Endothelial cell of umbilical vein (primary cell): ENCODE data around the gene ECD. TPM values are rescaled to one million over a fixed set of nuclear protein-coding genes. Genes with fewer than 3 reads are reported as not detected.

ENCODE experiments used
- BruUV-seq: library from RNA; stranded (reverse); fragments of 400-500 nt; replicated peaks from 2 replicates; lab custom pipeline; 2021; lab: Mats Ljungman, UMichigan
- CTCF ChIA-PET: fragments of 300-600, 350-600 bp; sonication (Branson Sonifier 250); formaldehyde crosslinking; loops from one replicate; lab custom pipeline; 2021; ENCODE audit warnings: antibody characterized with exemption, inconsistent platforms; lab: Charles Lee
- POLR2A ChIA-PET: fragments of 300-600, 350-600 bp; sonication (Branson Sonifier 250); formaldehyde crosslinking; loops from one replicate; lab custom pipeline; 2021; ENCODE audit warnings: antibody characterized with exemption, inconsistent platforms; lab: Charles Lee
- DNase-seq: peaks from one replicate; pipeline ENCODE4 v3.0.0-alpha.2; 2011; ENCODE audit warnings: low read depth, low spot score
- FAIRE-seq: peaks from 2 replicates; lab custom pipeline; 2011; peaks lifted over from hg19 to GRCh38; lab: Jason Lieb, UNC
- H2AFZ ChIP-seq: 2 replicates; pipeline ENCODE4 v1.6.0; 2012; ENCODE audit warnings: low read depth, low read length, control low read depth, inconsistent platforms
- H3K27ac ChIP-seq: 2 replicates; pipeline ENCODE4 v1.5.1; 2011; ENCODE audit warnings: low read depth, mild to moderate bottlenecking, control low read depth, low read length, moderate library complexity; ENCODE audit not compliant: insufficient read depth
- H3K27me3 ChIP-seq, 2 experiments: 2 replicates each; pipeline versions ENCODE4 v1.6.0 to v1.6.1; 2011; ENCODE audit warnings: low read length in 2 of 2, mixed read lengths in 1 of 2; ENCODE audit not compliant: control insufficient read depth in 2 of 2, insufficient read depth in 2 of 2
- H3K36me3 ChIP-seq, 2 experiments: 2 replicates in 1 of 2; 3 replicates in 1 of 2; pipeline ENCODE4 v1.5.1; 2011; ENCODE audit warnings: low read length in 2 of 2, mild to moderate bottlenecking in 1 of 2, moderate library complexity in 1 of 2; ENCODE audit not compliant: control insufficient read depth in 2 of 2, insufficient read depth in 2 of 2; ENCODE audit errors: extremely low read depth in 1 of 2
- H3K4me1 ChIP-seq: 3 replicates; pipeline ENCODE4 v1.5.1; 2011; ENCODE audit warnings: mild to moderate bottlenecking, low read length; ENCODE audit not compliant: control insufficient read depth, insufficient read depth; ENCODE audit errors: extremely low read depth
- H3K4me2 ChIP-seq: 2 replicates; pipeline ENCODE4 v1.6.1; 2011; ENCODE audit warnings: low read length, control low read depth, mixed read lengths; ENCODE audit not compliant: insufficient read depth
- H3K4me3 ChIP-seq, 3 experiments: fragments of 200-600 bp in 1 of 3; sonication (generic), shearing (Covaris generic) in 1 of 3; replicated peaks in 1 of 3; 2 replicates each; pipeline ENCODE4 v1.5.1; 2011 to 2016; ENCODE audit warnings: control low read depth in 3 of 3, low read length in 3 of 3, mild to moderate bottlenecking in 2 of 3, inconsistent platforms in 1 of 3, low read depth in 1 of 3, moderate library complexity in 1 of 3; ENCODE audit not compliant: insufficient read depth in 1 of 3
- H3K79me2 ChIP-seq: 2 replicates; pipeline ENCODE4 v1.6.0; 2012; ENCODE audit warnings: low read length, inconsistent platforms; ENCODE audit not compliant: control insufficient read depth, insufficient read depth
- H3K9ac ChIP-seq: replicated peaks from 2 replicates; pipeline ENCODE3; 2011; ENCODE audit warnings: low read length, control low read depth; ENCODE audit not compliant: insufficient read depth; ENCODE audit errors: extremely low read depth
- H3K9me1 ChIP-seq: replicated peaks from 3 replicates; pipeline ENCODE4 v1.6.0; 2011; ENCODE audit warnings: mild to moderate bottlenecking, low read length; ENCODE audit not compliant: control insufficient read depth, insufficient read depth; ENCODE audit errors: extremely low read depth
- H3K9me3 ChIP-seq: replicated peaks from 2 replicates; pipeline ENCODE4 v1.5.1; 2012; ENCODE audit warnings: low read length, inconsistent platforms; ENCODE audit not compliant: control insufficient read depth, insufficient read depth
- H4K20me1 ChIP-seq: replicated peaks from 2 replicates; pipeline ENCODE3; 2011; ENCODE audit warnings: mild to moderate bottlenecking, low read length; ENCODE audit not compliant: control insufficient read depth, insufficient read depth; ENCODE audit errors: extremely low read depth
- EZH2 ChIP-seq: IDR thresholded peaks from 2 replicates; pipeline ENCODE4 v1.6.1; 2012; ENCODE audit warnings: borderline replicate concordance, low read depth, mild to moderate bottlenecking, moderate library complexity, low read length, inconsistent platforms; ENCODE audit not compliant: severe bottlenecking
- MAX ChIP-seq: IDR thresholded peaks from 2 replicates; pipeline ENCODE4 v1.6.1; 2011; ENCODE audit not compliant: insufficient read depth, insufficient read length
- MYC ChIP-seq: IDR thresholded peaks from one replicate; pipeline ENCODE4 v1.6.1; 2011; ENCODE audit warnings: mild to moderate bottlenecking, low read depth, low read length
- dilution Hi-C: fragments of 300-500 bp; cut with MboI; formaldehyde crosslinking; loops from one replicate; pipeline ENCODE4 v1.15.0; 2019; ENCODE audit warnings: low sequenced_read_pairs; ENCODE audit not compliant: extremely low pct_ligation_motif_present
- intact Hi-C: fragments of 100-400 bp; cut with micrococcal nuclease; formaldehyde crosslinking; loops from one replicate; pipeline ENCODE4 v1.10.0; 2022
- polyA plus RNA-seq, 4 experiments: library from polyadenylated mRNA; depleted of rRNA in 3 of 4; stranded (reverse) in 3 of 4; unstranded in 1 of 4; fragments of >200 nt; gene quantifications; 2 replicates each; pipeline versions ENCODE4 v1.2.1 to v1.2.3, GENCODE V29; 2011 to 2012; ENCODE audit warnings: missing spikeins in 1 of 4
- total RNA-seq: library from RNA; stranded (reverse); gene quantifications from 2 replicates; pipeline ENCODE4 v1.2.3, GENCODE V29; 2021

ECD gene
- total and polyA plus RNA-seq, 2 donors (not counting 3 experiments of a cell fraction or from before 2014, with no cell fraction given), result 27.2 to 32.3 TPM

DNA sequence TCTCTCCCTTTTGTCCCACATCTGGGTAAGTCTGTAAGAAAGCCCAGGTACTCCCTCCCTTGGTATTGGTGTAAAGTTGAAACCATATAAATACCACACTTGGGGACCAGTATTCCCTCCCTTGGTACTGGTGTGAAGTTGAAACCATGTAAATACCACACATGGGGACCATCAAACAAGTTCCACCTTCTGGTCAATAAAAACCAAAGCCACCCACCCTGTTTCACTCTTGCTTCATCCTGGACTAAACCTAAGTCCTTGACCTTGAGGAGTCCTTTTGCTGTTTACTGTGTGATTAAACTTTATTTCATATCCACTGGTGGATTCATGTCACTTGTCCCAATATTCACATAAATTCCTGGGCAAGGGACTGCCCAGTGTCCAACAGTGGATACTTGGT, 79.5 kb downstream of the ECD start:
- intact Hi-C loops (no loop called here), dilution Hi-C loops (no loop called here)
- no peak for TF ChIP-seq MAX
- no peak for TF ChIP-seq EZH2
- H2AFZ ChIP-seq, result no peak overlapping the region
- H3K4me3 ChIP-seq, result no peak overlapping the region
- H3K9me3 ChIP-seq, result no peaks in the 10 kb centered on the region
- no peak for FAIRE-seq
- H4K20me1 ChIP-seq, result no peaks in the 10 kb centered on the region
- H3K27me3 ChIP-seq, result no peaks in the 10 kb centered on the region
- H3K9me1 ChIP-seq, result no peaks in the 10 kb centered on the region
- peaks cover 27% of the 10 kb centered on the region for H3K79me2 ChIP-seq
- CTCF ChIA-PET, result no interaction called here
- H3K27ac ChIP-seq, result no peak overlapping the region
- no peaks in the 10 kb centered on the region for H3K36me3 ChIP-seq
- H3K4me1 ChIP-seq, result peaks cover 4% of the 10 kb centered on the region
- no peak for DNase-seq
- no peak overlapping the region for H3K9ac ChIP-seq
- H3K4me2 ChIP-seq, result no peak overlapping the region
- POLR2A ChIA-PET, result no interaction called here
- BruUV-seq, result no TSS peak

- H3K4me3 ChIP-seq, result no peak overlapping the region
- peaks cover 7% of the 10 kb centered on the region for H3K4me1 ChIP-seq
- H3K4me2 ChIP-seq, result no peak overlapping the region
- FAIRE-seq, result no peak
- no peaks in the 10 kb centered on the region for H3K9me3 ChIP-seq
- H3K27ac ChIP-seq, result no peak overlapping the region
- H3K36me3 ChIP-seq, result no peaks in the 10 kb centered on the region
- BruUV-seq, result no TSS peak
- dilution Hi-C loops (no loop called here), intact Hi-C loops (no loop called here)
- H3K27me3 ChIP-seq, result no peaks in the 10 kb centered on the region
- POLR2A ChIA-PET, result interaction anchor here (0.7 kb wide), 1 partner anchor 703 kb away, joined by 5 read pairs; no protein-coding TSS in a partner anchor
- no peaks in the 10 kb centered on the region for H3K9me1 ChIP-seq
- H3K79me2 ChIP-seq, result peaks cover 28% of the 10 kb centered on the region
- no peaks in the 10 kb centered on the region for H4K20me1 ChIP-seq
- CTCF ChIA-PET, result interaction anchor here (0.7 to 1.0 kb wide), 2 partner anchors 9 to 10 kb away, joined by 3 read pairs; partner anchors contain the start of gene P4HA1
- no peak for TF ChIP-seq MYC
- no peak overlapping the region for H3K9ac ChIP-seq
- H2AFZ ChIP-seq, result no peak overlapping the region
- no peak for DNase-seq
Measured at GRCh38 chr10:73086816-73087215, 81.0 kb downstream of the ECD start.
